K562 (cell line): ENCODE measurements around the gene FES. TPM values are rescaled to one million over a fixed set of nuclear protein-coding genes. Genes with fewer than 3 reads are reported as not detected.

Experiments used
- CBX1 ChIP-seq: sonication (generic); IDR thresholded peaks from 2 replicates; pipeline ENCODE4 v1.6.1; 2016; ENCODE audit warnings: antibody characterized with exemption, low read depth, mild to moderate bottlenecking
- DACH1 ChIP-seq: fragments of 450-650 bp; IDR thresholded peaks from 2 replicates; pipeline ENCODE4 v1.6.1; 2018; ENCODE audit not compliant: partially characterized antibody
- EGR1 ChIP-seq: fragments of 450-650 bp; conservative IDR thresholded peaks from 2 replicates; pipeline ENCODE4 v1.6.1; 2017; ENCODE audit warnings: mild to moderate bottlenecking
- GATAD2A ChIP-seq: fragments of 450-650 bp; IDR thresholded peaks from 2 replicates; pipeline ENCODE4 v1.6.1; 2017
- HDAC3 ChIP-seq: fragments of 450-650 bp; IDR thresholded peaks from 2 replicates; pipeline ENCODE4 v1.6.1; 2018; ENCODE audit warnings: borderline replicate concordance, mild to moderate bottlenecking, moderate library complexity; ENCODE audit not compliant: partially characterized antibody
- HDGF ChIP-seq: fragments of 450-650 bp; IDR thresholded peaks from 2 replicates; pipeline ENCODE4 v1.6.1; 2016
- JUND ChIP-seq, 2 experiments: IDR thresholded peaks; 2 replicates in 1 of 2; 3 replicates in 1 of 2; pipeline ENCODE4 v1.6.1; 2011; ENCODE audit warnings: borderline replicate concordance in 2 of 2, low read depth in 2 of 2, low read length in 2 of 2, improper control_type of control experiment in 1 of 2, missing biosample characterization in 1 of 2, missing genetic modification characterization in 1 of 2, missing genetic modification reagents in 1 of 2
- KLF16 ChIP-seq: IDR thresholded peaks from 2 replicates; pipeline ENCODE4 v1.6.1; 2016; ENCODE audit warnings: antibody characterized with exemption
- PRPF4 ChIP-seq: fragments of 200-400 bp; formaldehyde crosslinking; IDR thresholded peaks from one replicate; pipeline ENCODE4 v1.6.1; 2017; ENCODE audit warnings: low read length, low read depth, mild to moderate bottlenecking; ENCODE audit not compliant: insufficient read depth, poor library complexity, severe bottlenecking
- RAD51 ChIP-seq: fragments of 450-650 bp; IDR thresholded peaks from 2 replicates; pipeline ENCODE4 v1.7.1; 2016; ENCODE audit warnings: low read depth, mild to moderate bottlenecking, borderline replicate concordance
- RBBP5 ChIP-seq: fragments of 200-600 bp; sonication (generic); IDR thresholded peaks from 2 replicates; pipeline ENCODE4 v1.6.1; 2012; ENCODE audit warnings: borderline replicate concordance, mild to moderate bottlenecking, low read length, control low read depth, inconsistent platforms; ENCODE audit not compliant: insufficient read depth, poor library complexity, severe bottlenecking
- TFAP4 ChIP-seq: sonication (generic); formaldehyde crosslinking; IDR thresholded peaks from 2 replicates; pipeline ENCODE4 v1.8.0; 2022; ENCODE audit warnings: missing genetic modification reagents, mild to moderate bottlenecking, moderate library complexity, borderline replicate concordance
- VEZF1 ChIP-seq: fragments of 200-800 bp; sonication (Bioruptor generic); IDR thresholded peaks from 2 replicates; pipeline ENCODE4 v1.6.1; 2017; ENCODE audit warnings: missing genetic modification characterization, missing compliant biosample characterization
- ZBTB7A ChIP-seq: IDR thresholded peaks from 2 replicates; pipeline ENCODE4 v1.6.1; 2011; ENCODE audit warnings: low read depth, mild to moderate bottlenecking, low read length, moderate library complexity, borderline replicate concordance; ENCODE audit not compliant: control insufficient read depth
- ZNF282 ChIP-seq: sonication (generic); formaldehyde crosslinking; IDR thresholded peaks from 2 replicates; pipeline ENCODE4 v1.8.1; 2023; ENCODE audit warnings: missing genetic modification reagents
- ZNF57 ChIP-seq: fragments of 450-650 bp; formaldehyde crosslinking; IDR thresholded peaks from 2 replicates; pipeline ENCODE4 v1.4.0; 2020; ENCODE audit warnings: mild to moderate bottlenecking, moderate library complexity
- ZNF589 ChIP-seq: fragments of 200-800 bp; sonication (Bioruptor generic); IDR thresholded peaks from 2 replicates; pipeline ENCODE4 v1.6.1; 2016; ENCODE audit warnings: low read depth, missing genetic modification characterization, missing compliant biosample characterization
- ZNF592 ChIP-seq: fragments of 450-650 bp; IDR thresholded peaks from 2 replicates; pipeline ENCODE4 v1.6.1; 2017; ENCODE audit warnings: antibody characterized with exemption, mild to moderate bottlenecking
- ZNF655 ChIP-seq: fragments of 250-450 bp; sonication (Bioruptor Pico); IDR thresholded peaks from 2 replicates; pipeline ENCODE4 v1.5.0; 2021
- ZNF785 ChIP-seq: fragments of 250-450 bp; sonication (Bioruptor Pico); IDR thresholded peaks from 2 replicates; pipeline ENCODE4 v1.4.0; 2020; ENCODE audit warnings: mild to moderate bottlenecking
- polyA plus RNA-seq, 8 experiments: library from polyadenylated mRNA; depleted of rRNA in 4 of 8; stranded (reverse) in 5 of 8; unstranded in 3 of 8; fragments of >200 nt; fragmentation: Nextera tagmentation in 2 of 8; fragmentation: Illumina TruSeq in 1 of 8; extraction: Ambion mirVana in 2 of 8; extraction: Trizol in 1 of 8; gene quantifications; 2 replicates each; pipeline versions ENCODE4 v1.2.1 to v1.2.3, GENCODE V29; 2011 to 2014; ENCODE audit warnings: inconsistent platforms in 1 of 8, missing spikeins in 1 of 8
- total RNA-seq, 7 experiments: library from RNA; depleted of rRNA in 6 of 7; stranded (reverse); fragments of >200 nt in 6 of 7; fragmentation: Illumina TruSeq in 2 of 7; extraction: Trizol in 2 of 7; gene quantifications; 2 replicates each; pipeline versions ENCODE4 v1.2.1 to v1.2.3, GENCODE V29; 2011 to 2021; ENCODE audit warnings: low replicate concordance in 1 of 7

The FES gene
- total and polyA plus RNA-seq, 9 of the 15 experiments (the other 6 are each of a cell fraction or from before 2014, with no cell fraction given): 0.38 to 2.6 (median 0.82) TPM

GRCh38 chr15:90873998-90874605 lies 10.2 kb upstream of the FES start (continued):
- no peak for TF ChIP-seq PRPF4
- TF ChIP-seq ZBTB7A: peak; percentile 87
- TF ChIP-seq ZNF57: no peak
- no peak for TF ChIP-seq CBX1
- no peak for TF ChIP-seq ZNF589 (CRISPR knock-in tag)
- no peak for TF ChIP-seq KLF16
- TF ChIP-seq GATAD2A: 0 out of 2 replicates have a peak, but pooled peaks have one; percentile 27
- peak; percentile 38 for TF ChIP-seq VEZF1 (CRISPR knock-in tag)
- TF ChIP-seq TFAP4 (CRISPR knock-in tag): peak; percentile 47; the same call in 1 of the 2 replicates
- TF ChIP-seq ZNF282 (CRISPR knock-in tag): 0 out of 2 replicates have a peak, but pooled peaks have one; percentile 48
- no peak for TF ChIP-seq ZNF785 (CRISPR knock-in tag)
- TF ChIP-seq EGR1: peak; percentile 85
- peak; percentile 59; the same call in 1 of the 2 replicates for TF ChIP-seq ZNF592
- TF ChIP-seq HDAC3: no peak
- TF ChIP-seq RBBP5: peak; percentile 38
- TF ChIP-seq JUND (IDR thresholded peaks at IDR 0.05; ENCODE audit: borderline replicate concordance, low read depth, low read length): no peak
- no peak for TF ChIP-seq JUND (tag; IDR thresholded peaks at IDR 0.05; ENCODE audit: borderline replicate concordance, low read depth, low read length)
- no peak for TF ChIP-seq DACH1
- no peak for TF ChIP-seq ZNF655 (CRISPR knock-in tag)
- no peak for TF ChIP-seq HDGF
- no peak for TF ChIP-seq RAD51
